Measurements from ENCODE around the gene SLC49A4. TPM values are rescaled to one million over a fixed set of nuclear protein-coding genes. Genes with fewer than 3 reads are reported as not detected.

The SLC49A4 gene
- polyA plus RNA-seq, 1 experiment = 8.4 TPM

DNA sequence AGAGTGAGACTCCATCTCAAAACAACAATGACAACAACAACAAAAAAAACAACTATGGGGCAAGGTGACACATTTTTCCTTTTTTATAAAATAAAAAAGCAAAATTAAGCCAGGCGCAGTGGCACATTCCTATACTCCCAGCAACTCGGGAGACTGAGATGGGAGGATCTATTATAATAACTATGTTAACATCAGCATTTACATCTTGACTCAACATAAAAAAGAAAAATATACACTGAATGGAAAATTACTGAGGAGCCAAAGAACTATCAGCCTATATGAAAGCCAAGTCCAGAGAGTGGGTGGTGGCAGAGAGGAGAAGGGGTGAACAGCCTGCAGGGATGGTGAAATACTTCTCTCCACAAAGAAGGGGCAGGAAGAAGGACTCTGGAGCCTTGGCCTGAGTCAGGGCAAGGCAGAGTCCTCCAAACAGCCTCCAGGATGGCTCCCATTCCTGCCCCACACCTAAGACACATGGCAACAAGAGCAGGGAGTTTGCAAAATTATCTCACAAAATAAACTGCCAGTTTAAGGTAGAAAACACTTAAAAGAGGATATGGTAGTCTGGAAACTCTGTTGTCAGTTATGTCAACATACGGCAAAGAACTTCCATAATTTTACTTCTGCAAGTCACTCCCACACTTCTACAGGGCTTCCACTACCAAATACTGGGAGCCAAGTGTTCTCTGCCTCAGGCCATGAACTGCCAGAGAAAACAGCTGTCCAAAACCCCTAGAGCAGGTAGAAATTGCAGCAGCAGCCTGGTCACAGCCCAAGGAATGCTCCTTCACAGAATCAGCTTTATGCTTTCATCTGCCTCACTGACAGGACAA, 27.1 kb upstream of the SLC49A4 start:
- TF ChIP-seq, protein P1, sequence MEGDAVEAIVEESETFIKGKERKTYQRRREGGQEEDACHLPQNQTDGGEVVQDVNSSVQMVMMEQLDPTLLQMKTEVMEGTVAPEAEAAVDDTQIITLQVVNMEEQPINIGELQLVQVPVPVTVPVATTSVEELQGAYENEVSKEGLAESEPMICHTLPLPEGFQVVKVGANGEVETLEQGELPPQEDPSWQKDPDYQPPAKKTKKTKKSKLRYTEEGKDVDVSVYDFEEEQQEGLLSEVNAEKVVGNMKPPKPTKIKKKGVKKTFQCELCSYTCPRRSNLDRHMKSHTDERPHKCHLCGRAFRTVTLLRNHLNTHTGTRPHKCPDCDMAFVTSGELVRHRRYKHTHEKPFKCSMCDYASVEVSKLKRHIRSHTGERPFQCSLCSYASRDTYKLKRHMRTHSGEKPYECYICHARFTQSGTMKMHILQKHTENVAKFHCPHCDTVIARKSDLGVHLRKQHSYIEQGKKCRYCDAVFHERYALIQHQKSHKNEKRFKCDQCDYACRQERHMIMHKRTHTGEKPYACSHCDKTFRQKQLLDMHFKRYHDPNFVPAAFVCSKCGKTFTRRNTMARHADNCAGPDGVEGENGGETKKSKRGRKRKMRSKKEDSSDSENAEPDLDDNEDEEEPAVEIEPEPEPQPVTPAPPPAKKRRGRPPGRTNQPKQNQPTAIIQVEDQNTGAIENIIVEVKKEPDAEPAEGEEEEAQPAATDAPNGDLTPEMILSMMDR (IDR thresholded peaks at IDR 0.05; ENCODE audit: insufficient read depth, low read depth, low read length) = no peak

DNA sequence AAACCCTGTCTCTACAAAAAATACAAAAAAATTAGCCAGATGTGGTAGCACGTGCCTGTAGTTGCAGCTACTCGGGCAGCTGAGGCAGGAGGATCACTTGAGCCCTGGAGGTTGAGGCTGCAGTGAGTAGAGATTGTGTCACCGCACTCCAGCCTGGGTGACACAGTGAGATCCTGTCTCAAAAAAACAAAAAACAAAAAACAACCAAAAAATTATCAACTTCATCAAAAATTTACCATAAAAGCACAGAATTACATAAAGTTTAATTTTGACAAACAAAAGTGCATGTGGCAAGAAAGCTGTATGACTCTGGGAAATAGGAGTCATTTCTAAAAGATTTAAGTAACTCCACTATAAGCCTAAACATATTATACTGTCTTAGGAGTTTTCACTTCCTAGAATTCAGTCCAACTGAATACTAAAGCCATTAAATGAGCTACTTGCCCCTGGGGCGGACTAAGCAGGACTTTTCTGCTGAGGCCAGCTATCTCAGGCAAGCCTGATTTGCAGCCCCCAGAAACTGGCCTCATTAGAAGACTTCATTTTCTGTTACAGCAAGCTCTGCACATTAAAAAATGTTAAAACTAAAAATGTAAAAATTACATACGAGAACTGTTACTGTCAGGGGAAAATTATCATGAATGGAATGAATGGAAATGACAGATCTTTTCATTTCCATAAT, 24.2 kb upstream of the SLC49A4 start:
- Histone ChIP-seq H3K27me3 (ENCODE audit: control insufficient read depth, insufficient read depth, low read length) (no peaks in the 10 kb centered on the region), H3K36me3 (ENCODE audit: control insufficient read depth, insufficient read depth, low read length) (no peaks in the 10 kb centered on the region), H3K4me3 (ENCODE audit: low read depth, low read length) (no peak overlapping the region)
- POLR2A ChIA-PET = no interaction called here
- DNase-seq (ENCODE audit: low read depth) = no peak
- CTCF ChIA-PET = interaction anchor here (1.0 to 3.0 kb wide), 4 partner anchors 10 to 18 kb away, joined by 3 to 10 read pairs (median 6); no protein-coding TSS in a partner anchor
- TF ChIP-seq, protein P1 (IDR thresholded peaks at IDR 0.05; ENCODE audit: insufficient read depth, low read depth, low read length) = no peak

More for the DNA sequence above, 27.1 kb upstream of the SLC49A4 start:
- H3K4me3 ChIP-seq (ENCODE audit: low read depth, low read length) = no peak overlapping the region
- no peaks in the 10 kb centered on the region for H3K27me3 ChIP-seq (ENCODE audit: control insufficient read depth, insufficient read depth, low read length)
- H3K36me3 ChIP-seq (ENCODE audit: control insufficient read depth, insufficient read depth, low read length) = no peaks in the 10 kb centered on the region
- POLR2A ChIA-PET = no interaction called here
- CTCF ChIA-PET = no interaction called here
- no peak for DNase-seq (ENCODE audit: low read depth)

DNA sequence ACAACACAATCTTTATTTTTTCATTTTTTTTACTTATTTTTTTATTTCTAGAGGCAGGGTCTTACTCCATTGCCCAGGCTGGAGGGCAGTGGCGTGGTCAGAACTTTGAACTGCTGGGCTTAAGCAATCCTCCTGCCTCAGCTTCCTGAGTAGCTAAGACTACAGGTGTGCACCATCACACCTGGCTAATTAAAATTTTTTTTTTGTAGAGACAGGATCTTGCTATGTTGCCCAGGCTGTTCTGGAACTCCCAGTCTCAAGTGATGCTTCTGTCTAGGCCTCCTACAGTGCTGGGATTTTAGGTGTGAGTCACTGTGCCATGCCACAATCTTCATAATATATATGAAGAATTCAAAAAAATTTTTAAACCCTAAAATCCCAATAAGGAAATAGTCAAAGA, 22.0 kb upstream of the SLC49A4 start:
- Histone ChIP-seq H3K27me3 (ENCODE audit: control insufficient read depth, insufficient read depth, low read length) (no peaks in the 10 kb centered on the region), H3K4me3 (ENCODE audit: low read depth, low read length) (no peak overlapping the region), H3K36me3 (ENCODE audit: control insufficient read depth, insufficient read depth, low read length) (no peaks in the 10 kb centered on the region)
- CTCF ChIA-PET = no interaction called here
- POLR2A ChIA-PET = no interaction called here
- no peak for DNase-seq (ENCODE audit: low read depth)
- TF ChIP-seq, protein P1 (IDR thresholded peaks at IDR 0.05; ENCODE audit: insufficient read depth, low read depth, low read length) = no peak

DNA sequence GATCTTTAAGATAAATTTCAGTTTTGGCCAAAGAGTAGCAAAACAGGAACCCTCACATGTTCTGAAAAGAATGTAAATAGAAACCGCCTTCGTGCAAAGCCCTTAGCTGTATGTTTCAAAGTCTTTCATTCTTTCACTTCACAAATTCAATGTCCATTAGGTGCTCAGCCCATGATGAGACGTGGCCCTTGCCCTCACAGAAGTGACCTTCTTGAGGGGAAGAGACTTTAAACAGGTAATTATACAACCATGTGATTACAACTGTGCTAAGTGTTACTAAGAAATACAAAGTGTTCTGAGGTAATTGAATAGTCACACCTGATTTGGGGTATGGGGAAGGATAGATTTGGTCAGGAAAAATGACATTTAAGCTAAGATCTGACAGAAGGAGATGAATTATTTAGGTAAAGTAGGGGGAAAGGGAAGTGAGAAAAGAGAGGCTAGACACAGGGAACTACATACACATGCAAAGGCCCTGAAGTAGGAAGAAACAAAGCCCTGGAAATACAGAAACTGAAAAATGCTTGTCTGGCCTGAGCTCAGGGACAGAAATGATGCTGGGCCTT, 20.8 kb upstream of the SLC49A4 start:
- H3K27me3 ChIP-seq (ENCODE audit: control insufficient read depth, insufficient read depth, low read length) = no peaks in the 10 kb centered on the region
- no peaks in the 10 kb centered on the region for H3K36me3 ChIP-seq (ENCODE audit: control insufficient read depth, insufficient read depth, low read length)
- TF ChIP-seq, protein P1 (IDR thresholded peaks at IDR 0.05; ENCODE audit: insufficient read depth, low read depth, low read length) = no peak
- ChIA-PET CTCF (interaction anchor here (1.1 to 1.5 kb wide), 3 partner anchors 10 to 253 kb away, joined by 3 to 4 read pairs (median 4); partner anchors contain the start of gene SEMA5B), POLR2A (no interaction called here)
- H3K4me3 ChIP-seq (ENCODE audit: low read depth, low read length) = no peak overlapping the region
- no peak for DNase-seq (ENCODE audit: low read depth)

DNA sequence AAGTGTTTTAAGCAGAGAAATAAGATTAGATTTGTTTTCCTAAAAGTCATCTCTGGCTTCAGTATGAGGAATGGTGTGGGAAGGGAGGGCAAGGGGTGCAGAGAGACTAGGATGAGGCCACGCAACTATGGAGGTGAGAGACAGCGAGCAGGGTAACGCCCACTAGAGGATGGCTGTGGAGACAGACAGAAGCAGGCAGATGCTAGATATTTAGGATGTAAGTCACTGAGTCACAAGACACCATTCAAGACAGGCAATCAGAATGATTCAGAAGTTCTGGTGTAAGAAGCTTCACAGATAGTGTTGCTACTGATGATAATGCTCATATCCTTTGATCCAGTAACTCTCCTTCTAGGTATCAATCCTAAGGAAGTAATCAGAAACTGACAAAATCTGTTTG, 20.3 kb upstream of the SLC49A4 start:
- POLR2A ChIA-PET = no interaction called here
- no peak overlapping the region for H3K4me3 ChIP-seq (ENCODE audit: low read depth, low read length)
- CTCF ChIA-PET = interaction anchor here (0.7 to 2.5 kb wide), 4 partner anchors 10 to 1291 kb away, joined by 3 to 6 read pairs (median 4); partner anchors contain the start of gene SEMA5B
- DNase-seq (ENCODE audit: low read depth) = no peak
- no peaks in the 10 kb centered on the region for H3K36me3 ChIP-seq (ENCODE audit: control insufficient read depth, insufficient read depth, low read length)
- no peaks in the 10 kb centered on the region for H3K27me3 ChIP-seq (ENCODE audit: control insufficient read depth, insufficient read depth, low read length)
- TF ChIP-seq, protein P1 (IDR thresholded peaks at IDR 0.05; ENCODE audit: insufficient read depth, low read depth, low read length) = no peak
